Heart right ventricle (tissue), 16 donors: Measurements from ENCODE around the gene GGTLC2. TPM values are rescaled to one million over a fixed set of nuclear protein-coding genes. Genes with fewer than 3 reads are reported as not detected.
A peak's percentile ranks its signal among the peaks of the same experiment; 100 is the strongest.

Source experiments
- ATAC-seq, 8 donors: fragments of 200-7000 bp; cut with Tn5 transposase; one replicate each; pipeline ENCODE4 v1.9.1; 2020; ENCODE audit warnings: mild to moderate bottlenecking in 8 of 8, moderate library complexity in 8 of 8, moderate number of reproducible peaks in 1 of 8
- DNase-seq, 2 donors: peaks; one replicate each; pipeline ENCODE4 v3.0.0-alpha.2; 2020
- H3K27ac ChIP-seq, 10 donors: fragments of 200-600 bp; sonication (generic) in 2 of 10; one replicate each; pipeline versions ENCODE4 v1.5.0 to v1.8.0; 2020 to 2022; ENCODE audit warnings: mild to moderate bottlenecking in 3 of 10
- H3K27me3 ChIP-seq, 7 donors: fragments of 200-600 bp; one replicate each; pipeline ENCODE4 v1.8.0; 2021 to 2022; ENCODE audit warnings: mild to moderate bottlenecking in 2 of 7
- H3K36me3 ChIP-seq, 9 donors: fragments of 200-600 bp; sonication (generic) in 1 of 9; one replicate each; pipeline versions ENCODE4 v1.5.0 to v1.8.0; 2020 to 2022; ENCODE audit warnings: mild to moderate bottlenecking in 2 of 9
- H3K4me1 ChIP-seq, 9 donors: fragments of 200-600 bp; sonication (generic) in 1 of 9; one replicate each; pipeline versions ENCODE4 v1.5.0 to v1.8.0; 2020 to 2022; ENCODE audit warnings: mild to moderate bottlenecking in 4 of 9
- H3K4me3 ChIP-seq, 10 donors: fragments of 200-600 bp; sonication (generic) in 2 of 10; one replicate each; pipeline versions ENCODE4 v1.5.0 to v1.8.0; 2020 to 2022; ENCODE audit warnings: mild to moderate bottlenecking in 7 of 10, moderate library complexity in 2 of 10
- H3K9me3 ChIP-seq, 11 donors: fragments of 200-600 bp in 10 of 11; sonication (generic) in 2 of 11; one replicate each; pipeline versions ENCODE4 v1.5.0 to v1.8.0; 2013 to 2022; ENCODE audit warnings: mild to moderate bottlenecking in 2 of 11, control low read depth in 1 of 11, moderate library complexity in 1 of 11
- CTCF ChIP-seq, 9 donors: fragments of 200-600 bp; sonication (generic) in 2 of 9; IDR thresholded peaks; one replicate each; pipeline versions ENCODE4 v1.5.0 to v1.8.0; 2021 to 2022; ENCODE audit warnings: antibody characterized with exemption in 9 of 9, mild to moderate bottlenecking in 5 of 9, moderate library complexity in 1 of 9
- WGBS, 2 donors: extraction: QIAGEN DNeasy Blood & Tissue Kit; methylation state at CpG; one replicate each; pipeline ENCODE4 v1.1.7; 2013; ENCODE audit warnings: inconsistent platforms in 1 of 2; 5-methylcytosine and 5-hydroxymethylcytosine counted together
- intact Hi-C, 10 donors: fragments of 100-400 bp; cut with DNase I; formaldehyde crosslinking; loops; one replicate each; pipeline versions ENCODE4 v1.11.1 to v1.14.2; 2022
- polyA plus RNA-seq, 2 donors: library from polyadenylated mRNA; stranded (reverse); fragments of 200-250 nt; gene quantifications; one replicate each; pipeline ENCODE4 v1.2.3, GENCODE V29; 2013
- total RNA-seq, 10 donors: library from RNA; stranded (reverse); fragmentation: NEBNext Ultra II Directional in 3 of 10; extraction: Animal tissue kit (Norgen Biotek cat#: 25700) in 3 of 10; gene quantifications; one replicate each; pipeline versions ENCODE4 v1.2.1 to v1.2.4, GENCODE V29; 2021 to 2023
- donor health status: Arrhythmogenic right ventricular cardiomyopathy.
- donor health status: ischemic (EF 13 %, LVEDD 7.1; RV severe dilation, severe dysfunction).
- donor health status: healthy with polysubstance abuse.
- donor health status: DM: no; HTN: yes; CAD: no.
- donor health status: DM: no; HTN: no; CAD: no.
- donor health status: ischemic (EF 25% LVEDD 6.9; RV normal size, moderate dysfunction).
- donor health status: ischemic (EF 25% LVEDD 5.7; RV mildly dilated, moderate dysfunction).
- donor health status: healthy.
- donor health status: DM: yes; HTN: yes; CAD: no.
- donor health status: Ischemic cardiomyopathy.
- donor health status: ischemic (EF 35%, LVEDD 5.7; RV mildly dilated, moderate dysfunction).
- donor health status: nonischemic (EF 11% LVEDD 7.7; RV severe dilation, severe dysfunction).
- donor health status: DM: yes; HTN: yes; CAD: no.
- donor health status: PGD.
- donor health status: ischemic (EF 29% LVEDD 5.4; RV normal size, mild dysfunction).
- donor health status: nonischemic (EF 23%, LVEDD 6.1; RV moderate dilation, normal function).

The GGTLC2 gene
- total and polyA plus RNA-seq, 12 donors: not detected

GRCh38 chr22:22661275-22661674 is 16.9 kb downstream of the GGTLC2 start:
- H3K9me3 ChIP-seq: no peaks in the 10 kb centered on the region
- H3K4me1 ChIP-seq: no peaks in the 10 kb centered on the region
- intact Hi-C loops: no loop called here
- ATAC-seq (no peak), DNase-seq (no peak)
- no peaks in the 10 kb centered on the region for H3K36me3 ChIP-seq
- peaks cover 0 to 23% (median under 1%) of the 10 kb centered on the region in 7 donors for H3K27me3 ChIP-seq
- WGBS, 2 donors: 80 to 86% methylated on average over 4 of the region's 4 CpGs
- H3K27ac ChIP-seq: no peak overlapping the region
- TF ChIP-seq CTCF (IDR thresholded peaks at IDR 0.05): no peak
- H3K4me3 ChIP-seq: no peak overlapping the region

GRCh38 chr22:22662095-22662494 is 17.7 kb downstream of the GGTLC2 start:
- no peak for DNase-seq
- TF ChIP-seq CTCF (IDR thresholded peaks at IDR 0.05): no peak
- ATAC-seq: no peak
- no peak overlapping the region for H3K27ac ChIP-seq
- H3K4me1 ChIP-seq: no peaks in the 10 kb centered on the region
- H3K4me3 ChIP-seq: no peak overlapping the region
- no peaks in the 10 kb centered on the region for H3K36me3 ChIP-seq
- no peaks in the 10 kb centered on the region for H3K9me3 ChIP-seq
- intact Hi-C loops: no loop called here
- 86 to 90% methylated on average over 3 of the region's 3 CpGs for whole genome bisulfite sequencing, 2 donors
- peaks cover 0 to 27% (median 0%) of the 10 kb centered on the region in 7 donors for H3K27me3 ChIP-seq

- DNase-seq (no peak), ATAC-seq (no peak)
- 73% methylated on average over 14 of the region's 14 CpGs for WGBS, 2 donors
- no peak for TF ChIP-seq CTCF (IDR thresholded peaks at IDR 0.05)
- H3K36me3 ChIP-seq: no peaks in the 10 kb centered on the region
- H3K27me3 ChIP-seq: peaks cover 0 to 32% (median 0%) of the 10 kb centered on the region in 7 donors
- no peaks in the 10 kb centered on the region for H3K4me1 ChIP-seq
- intact Hi-C loops: no loop called here
- H3K9me3 ChIP-seq: no peaks in the 10 kb centered on the region
- no peak overlapping the region for H3K4me3 ChIP-seq
- no peak overlapping the region for H3K27ac ChIP-seq
Measured at GRCh38 chr22:22663861-22664800, 19.7 kb downstream of the GGTLC2 start.

GRCh38 chr22:22666307-22667091 is 22.1 kb downstream of the GGTLC2 start:
- Histone ChIP-seq H3K4me1 (no peaks in the 10 kb centered on the region), H3K4me3 (no peak overlapping the region), H3K36me3 (no peaks in the 10 kb centered on the region), H3K9me3 (peaks cover 0 to 16% (median 4%) of the 10 kb centered on the region in 11 donors), H3K27me3 (peaks cover 0 to 25% (median 0%) of the 10 kb centered on the region in 7 donors), H3K27ac (no peak overlapping the region)
- ATAC-seq (peak in 3 of 8 donors; percentile 13 to 25 (median 24)), DNase-seq (no peak)
- intact Hi-C loops: no loop called here
- WGBS, 2 donors: 56 to 61% methylated on average over 7 of the region's 7 CpGs
- peak in 7 of 9 donors; percentile 40 to 54 (median 44) for TF ChIP-seq CTCF (IDR thresholded peaks at IDR 0.05)
